OCI-LY3 (cell line): ENCODE measurements around the gene NDUFB2.

Experiments used
- H2AFZ ChIP-seq: fragments of 200-600, 300-600 bp; shearing (Covaris generic); 2 replicates; pipeline ENCODE4 v1.6.0; 2014; ENCODE audit warnings: antibody characterized with exemption, low read depth, low read length
- H3K27ac ChIP-seq: fragments of 200-600, 300-600 bp; sonication (generic); 2 replicates; pipeline ENCODE4 v1.5.1; 2014; ENCODE audit warnings: mild to moderate bottlenecking, low read length, moderate library complexity, mixed read lengths
- H3K27me3 ChIP-seq: fragments of 200-600, 300-600 bp; sonication (generic); 2 replicates; pipeline ENCODE4 v1.6.1; 2014; ENCODE audit warnings: low read depth, low read length, mixed read lengths
- H3K36me3 ChIP-seq: fragments of 200-600, 300-600 bp; sonication (generic); replicated peaks from 2 replicates; pipeline ENCODE3; 2014; ENCODE audit warnings: low read depth, low read length, mixed read lengths
- H3K4me1 ChIP-seq: fragments of 300-600, 200-600 bp; sonication (generic); 2 replicates; pipeline ENCODE4 v1.6.1; 2014; ENCODE audit warnings: low read length, mixed read lengths
- H3K4me2 ChIP-seq: fragments of 200-600, 300-600 bp; sonication (generic); 2 replicates; pipeline ENCODE4 v1.6.1; 2014; ENCODE audit warnings: low read length, mixed read lengths
- H3K4me3 ChIP-seq: fragments of 300-600, 200-600 bp; sonication (generic); 2 replicates; pipeline ENCODE4 v1.5.1; 2014; ENCODE audit warnings: antibody characterized with exemption, mild to moderate bottlenecking, low read length, moderate library complexity
- H3K79me2 ChIP-seq: fragments of 300-600, 200-600 bp; shearing (Covaris generic); 2 replicates; pipeline ENCODE4 v1.6.1; 2014; ENCODE audit warnings: mild to moderate bottlenecking, low read length, mixed read lengths
- H3K9ac ChIP-seq: fragments of 300-600, 200-600 bp; shearing (Covaris generic); 2 replicates; pipeline ENCODE4 v1.6.0; 2014; ENCODE audit warnings: mild to moderate bottlenecking, low read length, moderate library complexity
- H3K9me3 ChIP-seq: fragments of 200-600, 300-600 bp; shearing (Covaris generic); 2 replicates; pipeline ENCODE4 v1.6.1; 2014; ENCODE audit warnings: low read length, mixed read lengths; ENCODE audit not compliant: insufficient read depth
- H4K20me1 ChIP-seq: fragments of 200-600, 300-600 bp; sonication (generic); 2 replicates; pipeline ENCODE4 v1.6.1; 2016; ENCODE audit warnings: low read length, mixed read lengths; ENCODE audit not compliant: insufficient read depth
- CTCF ChIP-seq: fragments of 200-600, 300-600 bp; sonication (generic); IDR thresholded peaks from 2 replicates; pipeline ENCODE4 v1.5.1; 2014; ENCODE audit warnings: antibody characterized with exemption, low read length, low read depth
- EZH2phosphoT487 ChIP-seq: fragments of 200-600 bp; shearing (Covaris generic); IDR thresholded peaks from 2 replicates; pipeline ENCODE4 v1.6.1; 2018; ENCODE audit warnings: antibody characterized with exemption, mixed run types, low read depth

The NDUFB2 gene

GRCh38 chr7:140696024-140696679 lies 356 bp upstream of the NDUFB2 start:
- H4K20me1 ChIP-seq = peaks cover 6% of the 10 kb centered on the region; the same call in 1 of the 2 replicates
- no peaks in the 10 kb centered on the region for H3K27me3 ChIP-seq

DNA sequence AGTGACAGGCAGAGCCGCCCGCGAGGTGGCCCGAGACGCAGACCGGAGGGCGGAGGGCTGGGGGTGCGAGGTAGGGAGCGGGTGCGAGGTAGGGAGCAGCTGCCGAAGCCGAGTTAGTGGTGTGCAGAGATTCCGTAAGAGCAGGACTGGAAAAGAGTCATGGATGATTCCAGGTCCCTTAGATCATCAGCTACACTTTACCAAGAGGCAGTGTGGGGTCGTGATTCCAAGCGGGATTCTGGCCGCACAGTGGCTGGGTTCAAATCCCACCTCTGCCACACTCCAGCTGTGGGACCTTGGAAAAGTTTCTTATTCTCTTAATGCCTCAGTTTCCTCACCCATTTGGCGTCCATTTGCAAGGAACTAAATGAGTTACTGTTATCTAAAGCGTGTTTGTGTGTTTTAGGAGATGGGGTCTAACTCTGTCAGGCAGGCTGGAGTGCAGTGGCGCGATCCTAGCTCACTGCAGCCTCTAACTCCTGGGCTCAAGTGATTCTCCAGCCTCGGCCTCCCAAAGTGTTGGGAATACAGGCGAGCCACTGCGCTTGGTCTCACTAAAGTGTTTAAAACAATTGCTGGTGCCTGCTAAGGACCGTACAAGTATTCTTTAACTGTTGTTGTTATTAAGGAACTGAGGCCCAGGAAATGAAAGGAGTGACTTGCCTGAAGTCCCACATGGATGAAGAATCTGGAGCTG lies 1.1 kb downstream of the NDUFB2 start:
- Histone ChIP-seq H3K79me2 (peaks cover 55% of the 10 kb centered on the region), H3K9ac (peak overlapping the region; percentile 83), H3K4me2 (peak overlapping the region; percentile 94), H3K36me3 (no peaks in the 10 kb centered on the region), H3K4me3 (peak overlapping the region; percentile 92), H3K27ac (peak overlapping the region; percentile 54), H3K9me3 (no peaks in the 10 kb centered on the region), H3K27me3 (no peaks in the 10 kb centered on the region), H2AFZ (no peak overlapping the region; the same call in 1 of the 2 replicates), H4K20me1 (peaks cover 6% of the 10 kb centered on the region; the same call in 1 of the 2 replicates), H3K4me1 (peaks cover 12% of the 10 kb centered on the region)
- TF ChIP-seq EZH2phosphoT487 (no peak), CTCF (no peak)

More at GRCh38 chr7:140696024-140696679, 356 bp upstream of the NDUFB2 start:
- Histone ChIP-seq H3K4me1 (peaks cover 12% of the 10 kb centered on the region), H3K79me2 (peaks cover 42% of the 10 kb centered on the region), H2AFZ (peak overlapping the region; percentile 95), H3K9ac (peak overlapping the region; percentile 83), H3K4me2 (peak overlapping the region; percentile 94), H3K27ac (peak overlapping the region; percentile 54; the same call in 1 of the 2 replicates), H3K9me3 (no peaks in the 10 kb centered on the region), H3K36me3 (no peaks in the 10 kb centered on the region), H3K4me3 (peak overlapping the region; percentile 92)
- TF ChIP-seq CTCF (no peak), EZH2phosphoT487 (no peak)

DNA sequence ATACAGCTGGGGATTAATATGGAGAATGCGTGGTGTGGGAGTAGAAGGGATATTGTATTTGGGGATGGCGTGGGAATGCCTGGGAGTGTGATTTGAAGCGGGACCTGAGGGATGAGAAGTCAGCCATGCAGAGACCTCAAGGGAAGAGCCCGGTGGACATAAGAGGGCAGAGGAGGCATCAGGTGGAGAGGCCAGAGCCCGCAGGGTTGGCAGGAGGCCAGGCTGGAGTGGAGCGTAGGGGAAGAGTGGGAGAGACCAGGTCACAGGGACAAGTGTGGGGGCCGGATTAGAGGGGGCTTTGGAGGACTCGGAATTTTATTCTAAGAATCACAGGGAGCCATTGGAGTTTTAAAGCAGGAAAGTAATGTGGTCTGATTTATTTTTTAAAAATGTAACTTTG lies 2.0 kb downstream of the NDUFB2 start:
- H3K79me2 ChIP-seq = peaks cover 58% of the 10 kb centered on the region

More for the DNA sequence above, 2.0 kb downstream of the NDUFB2 start:
- Histone ChIP-seq H3K36me3 (no peaks in the 10 kb centered on the region), H3K27me3 (no peaks in the 10 kb centered on the region), H3K27ac (no peak overlapping the region), H3K4me1 (peaks cover 12% of the 10 kb centered on the region), H3K4me3 (peak overlapping the region; percentile 92; the same call in 1 of the 2 replicates), H3K9me3 (no peaks in the 10 kb centered on the region), H4K20me1 (peaks cover 6% of the 10 kb centered on the region; the same call in 1 of the 2 replicates), H3K9ac (no peak overlapping the region), H3K4me2 (peak overlapping the region; percentile 94), H2AFZ (no peak overlapping the region)
- TF ChIP-seq EZH2phosphoT487 (no peak), CTCF (no peak)
